HG03039 (cell line): ENCODE data around the gene SLITRK3.

ENCODE experiments used
- ATAC-seq: cut with Tn5 transposase; IDR thresholded peaks from one replicate; pipeline ENCODE4 v1.9.1; 2021; ENCODE audit warnings: mild to moderate bottlenecking, moderate library complexity; ENCODE audit not compliant: unreplicated experiment

The SLITRK3 gene, protein sequence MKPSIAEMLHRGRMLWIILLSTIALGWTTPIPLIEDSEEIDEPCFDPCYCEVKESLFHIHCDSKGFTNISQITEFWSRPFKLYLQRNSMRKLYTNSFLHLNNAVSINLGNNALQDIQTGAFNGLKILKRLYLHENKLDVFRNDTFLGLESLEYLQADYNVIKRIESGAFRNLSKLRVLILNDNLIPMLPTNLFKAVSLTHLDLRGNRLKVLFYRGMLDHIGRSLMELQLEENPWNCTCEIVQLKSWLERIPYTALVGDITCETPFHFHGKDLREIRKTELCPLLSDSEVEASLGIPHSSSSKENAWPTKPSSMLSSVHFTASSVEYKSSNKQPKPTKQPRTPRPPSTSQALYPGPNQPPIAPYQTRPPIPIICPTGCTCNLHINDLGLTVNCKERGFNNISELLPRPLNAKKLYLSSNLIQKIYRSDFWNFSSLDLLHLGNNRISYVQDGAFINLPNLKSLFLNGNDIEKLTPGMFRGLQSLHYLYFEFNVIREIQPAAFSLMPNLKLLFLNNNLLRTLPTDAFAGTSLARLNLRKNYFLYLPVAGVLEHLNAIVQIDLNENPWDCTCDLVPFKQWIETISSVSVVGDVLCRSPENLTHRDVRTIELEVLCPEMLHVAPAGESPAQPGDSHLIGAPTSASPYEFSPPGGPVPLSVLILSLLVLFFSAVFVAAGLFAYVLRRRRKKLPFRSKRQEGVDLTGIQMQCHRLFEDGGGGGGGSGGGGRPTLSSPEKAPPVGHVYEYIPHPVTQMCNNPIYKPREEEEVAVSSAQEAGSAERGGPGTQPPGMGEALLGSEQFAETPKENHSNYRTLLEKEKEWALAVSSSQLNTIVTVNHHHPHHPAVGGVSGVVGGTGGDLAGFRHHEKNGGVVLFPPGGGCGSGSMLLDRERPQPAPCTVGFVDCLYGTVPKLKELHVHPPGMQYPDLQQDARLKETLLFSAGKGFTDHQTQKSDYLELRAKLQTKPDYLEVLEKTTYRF

DNA sequence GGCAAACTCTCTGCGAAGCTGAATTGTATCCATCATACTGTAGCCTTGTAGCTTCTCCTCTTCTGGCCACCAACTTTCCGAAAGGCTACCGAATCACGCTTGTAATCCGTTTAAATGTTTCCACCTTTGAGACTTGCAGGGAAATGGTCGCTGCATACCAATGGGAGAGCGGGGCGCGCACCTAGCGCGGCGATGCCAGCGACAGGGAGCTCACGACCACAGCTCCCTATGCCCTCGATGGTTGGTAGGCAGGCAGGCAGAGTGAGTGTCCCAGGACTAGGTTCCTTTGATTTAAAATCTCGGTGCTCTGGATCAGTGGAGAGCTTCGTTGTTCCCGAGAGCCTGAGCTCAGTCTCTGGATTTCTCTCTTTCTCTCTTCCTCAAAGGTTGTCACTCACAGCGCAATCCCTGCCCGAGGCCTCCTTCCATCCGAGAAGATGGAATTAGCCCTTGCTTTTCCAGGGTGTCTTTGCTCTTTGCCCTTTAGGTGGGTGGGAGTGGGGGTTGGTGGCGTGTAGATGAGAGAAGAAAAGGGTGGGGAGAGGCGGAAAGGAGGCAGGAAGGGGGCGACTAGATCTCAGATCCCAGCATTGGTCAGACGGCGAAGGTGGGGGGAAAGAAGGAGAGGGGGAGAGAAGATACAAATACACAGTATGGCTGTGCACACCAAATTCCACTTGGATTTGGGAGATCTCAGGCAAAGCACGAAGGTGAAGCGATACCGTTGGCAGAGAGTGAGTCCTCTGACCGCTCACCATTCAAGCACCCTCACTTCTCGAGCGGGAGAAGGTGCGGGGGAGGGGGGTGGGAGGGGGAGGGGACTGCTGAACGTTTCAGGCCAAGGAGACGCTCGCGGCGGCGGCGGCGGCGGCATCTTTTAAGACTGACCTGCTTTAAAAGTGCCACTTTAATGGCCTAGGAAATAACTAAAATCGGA is at the start of gene SLITRK3:
Gene SLITRK3, minus strand, starts transcription at position 745 of the 937 bp plus-strand sequence. CDS start 5,554 bp downstream, outside the sequence.
- no peak for ATAC-seq

DNA sequence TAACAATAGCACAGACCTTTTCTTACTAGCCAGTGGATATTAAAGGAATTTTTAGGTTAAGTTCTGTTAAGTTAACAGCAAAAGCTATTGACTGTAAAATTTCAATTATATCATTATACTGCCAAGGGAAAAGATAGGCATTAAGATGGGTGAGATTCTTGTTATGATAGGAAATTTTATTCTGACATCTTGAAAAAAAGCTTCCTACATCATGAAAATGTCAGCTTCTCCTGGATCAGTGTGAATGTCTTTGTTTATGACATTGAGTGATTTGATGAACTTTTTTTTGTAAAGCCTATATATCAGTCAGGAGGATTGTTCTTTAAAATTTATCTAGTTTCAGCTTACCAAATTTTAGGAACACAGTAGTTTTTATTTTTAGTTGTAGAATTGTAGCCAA is 47.4 kb upstream of the SLITRK3 start:
- ATAC-seq = no peak

DNA sequence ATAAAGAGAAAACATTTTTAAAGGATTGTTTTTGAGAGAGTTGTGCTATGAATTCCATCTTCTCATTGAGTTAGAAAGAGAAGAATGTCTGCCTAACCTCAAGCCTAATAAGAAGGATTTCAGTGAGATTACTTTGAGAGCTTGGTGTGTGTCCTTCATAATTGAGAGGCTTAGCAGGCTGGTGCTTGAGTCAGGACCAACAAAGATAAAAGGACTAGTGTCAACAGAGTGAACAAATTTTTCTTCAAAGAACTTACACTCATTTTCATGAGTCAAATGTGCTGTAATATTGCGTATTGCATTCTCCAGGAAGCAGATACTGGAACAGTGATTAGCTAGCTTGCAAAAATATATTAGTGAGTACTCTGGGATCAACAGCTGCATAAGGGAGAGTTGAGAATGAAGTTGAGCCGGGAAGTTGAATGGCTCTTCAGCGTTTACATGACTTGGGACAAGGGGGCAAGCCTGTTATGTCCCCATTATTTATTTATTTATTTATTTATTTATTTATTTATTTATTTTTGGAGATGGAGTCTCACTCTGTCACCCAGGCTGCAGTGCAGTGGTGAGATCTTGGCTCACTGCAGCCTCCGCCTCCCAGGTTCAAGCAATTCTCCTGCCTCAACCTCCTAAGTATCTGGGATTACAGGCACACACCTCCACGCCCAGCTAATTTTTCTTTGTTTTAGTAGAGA is 37.5 kb upstream of the SLITRK3 start:
- no peak for ATAC-seq

DNA sequence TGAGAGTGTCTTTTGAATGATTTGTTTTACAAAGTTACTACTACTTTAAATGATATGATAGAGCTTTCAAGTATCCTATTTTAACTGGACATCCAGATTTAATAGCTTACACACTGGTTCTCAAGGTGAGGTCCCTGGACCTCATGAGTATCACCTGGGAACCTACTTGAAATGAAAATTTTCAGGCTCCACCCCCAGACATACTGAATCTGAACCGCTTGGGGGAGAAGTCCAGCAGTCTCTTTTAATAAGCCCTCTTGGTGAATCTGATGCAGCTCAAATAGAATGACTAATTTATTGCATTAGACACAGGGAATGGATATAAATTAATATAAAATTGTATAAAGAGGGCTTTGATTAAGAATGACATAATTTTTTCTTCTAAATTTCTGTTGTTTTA is 29.4 kb upstream of the SLITRK3 start:
- ATAC-seq = no peak

DNA sequence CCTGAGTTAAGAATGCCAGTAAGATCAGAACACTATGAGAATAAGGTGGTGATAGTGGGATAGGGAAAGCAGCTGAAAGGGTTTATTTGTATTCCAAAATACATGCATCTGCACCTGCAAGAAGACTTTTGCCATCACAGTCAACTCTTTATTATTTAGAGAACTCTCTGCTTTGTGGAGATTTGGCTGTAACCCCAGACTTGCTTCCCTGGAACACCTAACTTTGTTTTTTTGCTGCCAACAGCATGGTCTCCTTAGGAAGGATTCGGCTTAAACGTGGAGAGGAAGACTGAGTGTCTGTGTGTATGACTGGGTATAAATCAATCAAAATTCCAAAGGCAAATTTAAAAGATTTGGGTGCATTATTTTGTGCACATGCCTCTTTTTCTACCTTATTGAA is 21.6 kb upstream of the SLITRK3 start:
- ATAC-seq = no peak

DNA sequence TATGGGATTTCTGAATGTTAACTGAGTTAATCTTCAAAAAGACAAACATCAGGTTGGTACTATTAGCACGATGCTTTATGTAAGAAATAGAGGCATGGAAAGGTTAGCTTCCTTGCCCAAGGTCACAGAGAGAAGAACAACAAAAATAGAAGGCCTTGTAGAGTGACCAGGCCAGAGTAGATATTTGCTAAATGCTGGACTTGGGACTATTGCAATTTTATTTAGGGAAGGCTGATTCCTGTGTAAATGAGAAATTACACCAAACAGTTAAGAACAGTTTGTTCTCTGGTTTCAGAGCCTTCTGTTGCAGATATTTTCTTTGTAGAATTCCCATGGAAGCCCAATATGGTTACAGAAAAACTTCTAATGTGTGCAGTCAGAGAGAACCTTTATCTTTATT is 16.4 kb upstream of the SLITRK3 start:
- no peak for ATAC-seq

DNA sequence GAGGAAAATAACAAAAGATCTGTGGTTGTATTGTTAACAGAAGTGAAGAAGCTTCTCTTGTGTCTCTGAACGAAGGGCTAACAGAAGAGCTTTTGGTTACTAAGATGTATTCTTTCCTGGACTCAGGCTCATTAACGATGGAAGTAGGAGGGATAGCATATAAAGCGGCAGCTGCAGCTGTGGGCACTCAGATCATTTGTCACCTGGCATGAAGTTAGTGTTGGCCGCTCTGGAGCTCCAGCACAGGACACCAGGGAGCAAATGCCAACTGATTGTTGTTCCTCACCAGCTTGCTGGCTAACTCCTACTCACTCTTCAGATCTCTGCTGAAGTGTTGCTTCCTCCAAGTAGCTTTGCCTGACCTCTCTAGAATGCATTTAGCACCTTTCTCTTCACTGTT is 15.5 kb upstream of the SLITRK3 start:
- ATAC-seq = no peak

DNA sequence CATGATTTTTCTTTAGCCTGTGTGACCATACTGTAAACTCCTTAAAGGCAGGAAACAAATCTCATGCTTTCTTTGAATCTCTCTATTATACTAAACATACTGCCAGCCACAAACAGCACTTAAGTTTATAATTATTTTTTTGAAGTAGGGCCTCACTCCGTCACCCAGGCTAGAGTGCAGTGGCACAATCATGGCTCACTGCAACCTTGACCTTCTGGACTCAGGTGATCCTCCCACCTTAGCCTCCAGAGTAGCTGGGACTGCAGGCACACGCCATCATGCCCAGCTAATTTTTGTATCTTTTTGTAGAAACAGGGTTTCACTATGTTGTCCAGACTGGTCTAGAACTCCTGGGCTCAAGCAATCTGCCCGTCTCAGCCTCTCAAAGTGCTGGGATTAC is 14.5 kb upstream of the SLITRK3 start:
- no peak for ATAC-seq

DNA sequence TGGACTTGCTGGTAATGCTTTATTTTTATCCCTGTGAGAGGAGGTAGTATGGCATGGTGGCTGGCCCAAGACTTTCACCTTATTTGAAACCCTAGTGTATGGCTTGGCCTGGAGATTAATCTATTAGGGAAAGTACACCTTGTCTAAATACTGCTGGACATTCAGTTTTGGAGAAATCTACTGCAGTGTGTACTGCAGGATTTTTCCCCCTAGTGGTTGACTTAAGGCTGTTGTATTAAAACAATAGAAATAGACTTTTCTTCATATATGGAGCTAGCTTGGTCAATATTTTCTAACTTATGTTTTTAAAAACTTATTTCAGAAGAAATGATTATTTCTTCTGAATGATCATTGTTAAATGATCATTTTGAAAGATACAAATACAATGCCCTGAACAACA is 13.9 kb upstream of the SLITRK3 start:
- ATAC-seq = no peak

DNA sequence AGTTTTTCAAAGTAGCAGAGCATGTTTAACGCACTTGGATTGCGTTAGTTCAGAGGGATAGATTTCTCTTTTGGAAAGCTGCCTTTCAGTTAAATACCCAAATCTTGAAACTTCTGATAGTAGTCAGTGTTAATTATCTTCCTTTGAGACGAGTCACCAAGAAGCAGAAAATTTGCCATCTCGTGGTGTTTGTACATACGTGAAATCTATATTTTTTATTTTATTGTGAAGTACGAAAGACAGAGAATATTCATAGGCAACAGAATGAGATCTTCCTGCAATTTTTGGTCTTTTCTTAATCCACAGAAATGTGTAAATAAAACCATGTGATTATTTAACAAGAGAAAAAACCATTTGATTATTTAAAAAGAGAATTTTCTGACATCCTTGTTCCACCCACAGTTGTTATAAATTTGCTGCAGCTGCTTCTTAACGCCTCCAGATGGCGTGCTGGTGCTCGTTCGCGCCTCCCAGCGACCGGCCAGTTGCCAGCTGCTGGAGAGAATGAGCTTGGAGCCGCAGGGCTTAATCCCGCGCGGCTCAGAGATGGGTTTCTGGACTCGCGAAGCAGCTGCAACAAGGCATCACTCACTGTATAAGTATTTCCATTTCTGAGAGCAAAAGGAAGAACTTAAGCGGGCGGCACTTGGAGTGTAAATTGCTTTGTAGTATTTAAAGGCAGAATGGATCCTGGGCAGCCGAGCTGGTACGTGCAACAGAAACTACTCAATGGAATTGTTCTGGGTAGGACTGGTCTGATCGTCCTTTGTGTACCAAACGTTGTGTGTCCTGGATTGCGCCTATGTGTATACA is 10.5 kb upstream of the SLITRK3 start:
- peak; percentile 97 for ATAC-seq

DNA sequence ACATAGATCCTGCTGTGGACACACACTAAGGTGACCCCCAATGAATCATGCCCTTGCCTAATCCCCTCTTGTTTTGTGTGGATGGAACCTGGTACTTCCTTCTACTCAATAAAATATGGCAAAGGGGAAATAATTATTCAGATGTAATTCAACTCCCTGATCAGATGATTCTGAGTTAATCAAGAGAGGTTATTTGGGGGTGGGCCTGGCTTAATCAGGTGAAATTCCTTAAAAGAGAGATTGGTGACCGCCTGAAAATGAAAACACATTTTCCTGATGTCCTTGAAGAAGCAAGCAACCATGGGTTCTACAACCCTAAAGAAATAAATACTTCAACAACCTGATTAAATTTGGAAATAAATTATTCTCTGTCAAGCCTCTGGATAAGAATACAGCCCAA is 8.3 kb upstream of the SLITRK3 start:
- no peak for ATAC-seq

DNA sequence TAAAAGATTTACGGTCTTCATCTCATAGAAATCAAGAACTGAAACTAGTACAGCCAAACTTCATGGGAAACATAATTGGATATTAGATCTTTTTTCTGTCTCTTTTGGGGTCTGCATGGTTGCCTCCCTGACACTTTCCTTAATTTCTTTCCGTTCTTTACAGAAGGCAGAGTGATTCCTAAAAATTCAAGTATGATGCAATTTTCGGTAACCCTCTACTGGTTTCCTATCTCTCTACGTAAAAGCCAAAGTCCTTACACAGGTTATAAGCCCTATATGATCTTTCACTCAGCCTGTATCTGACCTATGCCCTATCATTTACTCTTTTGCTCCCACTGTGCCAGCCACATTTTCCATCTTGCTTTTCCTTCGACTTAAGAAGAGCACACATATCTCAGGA is 6.8 kb upstream of the SLITRK3 start:
- no peak for ATAC-seq

DNA sequence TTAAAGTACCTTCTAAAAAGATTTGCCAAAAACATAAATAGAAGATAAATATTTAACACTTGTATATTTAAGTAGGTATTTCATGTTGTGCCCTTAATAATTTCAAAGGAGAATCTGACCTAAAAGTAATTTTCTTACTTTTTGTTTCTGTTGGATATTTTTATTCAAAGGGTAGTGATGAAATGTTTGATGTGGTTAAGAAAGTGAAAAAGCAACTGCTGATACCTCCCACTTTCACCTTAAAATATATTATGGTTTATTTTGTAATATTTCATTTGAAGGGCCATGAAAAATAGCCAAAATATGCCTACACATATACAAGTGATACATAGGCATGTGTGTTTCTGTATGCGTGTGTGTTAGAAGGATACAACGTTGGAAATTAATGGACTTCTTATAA is 5.8 kb upstream of the SLITRK3 start:
- no peak for ATAC-seq

DNA sequence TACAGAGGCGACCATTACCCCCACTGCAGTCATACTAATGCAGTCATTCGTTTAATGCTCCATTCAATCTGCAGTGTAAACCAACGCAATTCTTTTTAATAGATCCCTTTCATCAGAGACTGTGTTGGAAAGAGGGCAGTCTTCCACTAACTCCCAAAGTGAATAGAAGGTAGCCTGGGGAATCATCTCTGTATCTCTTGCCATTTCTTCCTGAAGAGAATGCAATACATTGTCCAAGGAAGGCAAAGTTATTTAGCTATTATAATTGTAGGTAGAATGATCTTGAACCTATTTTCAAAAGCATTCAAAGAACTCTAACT is 1.3 kb upstream of the SLITRK3 start:
- no peak for ATAC-seq

DNA sequence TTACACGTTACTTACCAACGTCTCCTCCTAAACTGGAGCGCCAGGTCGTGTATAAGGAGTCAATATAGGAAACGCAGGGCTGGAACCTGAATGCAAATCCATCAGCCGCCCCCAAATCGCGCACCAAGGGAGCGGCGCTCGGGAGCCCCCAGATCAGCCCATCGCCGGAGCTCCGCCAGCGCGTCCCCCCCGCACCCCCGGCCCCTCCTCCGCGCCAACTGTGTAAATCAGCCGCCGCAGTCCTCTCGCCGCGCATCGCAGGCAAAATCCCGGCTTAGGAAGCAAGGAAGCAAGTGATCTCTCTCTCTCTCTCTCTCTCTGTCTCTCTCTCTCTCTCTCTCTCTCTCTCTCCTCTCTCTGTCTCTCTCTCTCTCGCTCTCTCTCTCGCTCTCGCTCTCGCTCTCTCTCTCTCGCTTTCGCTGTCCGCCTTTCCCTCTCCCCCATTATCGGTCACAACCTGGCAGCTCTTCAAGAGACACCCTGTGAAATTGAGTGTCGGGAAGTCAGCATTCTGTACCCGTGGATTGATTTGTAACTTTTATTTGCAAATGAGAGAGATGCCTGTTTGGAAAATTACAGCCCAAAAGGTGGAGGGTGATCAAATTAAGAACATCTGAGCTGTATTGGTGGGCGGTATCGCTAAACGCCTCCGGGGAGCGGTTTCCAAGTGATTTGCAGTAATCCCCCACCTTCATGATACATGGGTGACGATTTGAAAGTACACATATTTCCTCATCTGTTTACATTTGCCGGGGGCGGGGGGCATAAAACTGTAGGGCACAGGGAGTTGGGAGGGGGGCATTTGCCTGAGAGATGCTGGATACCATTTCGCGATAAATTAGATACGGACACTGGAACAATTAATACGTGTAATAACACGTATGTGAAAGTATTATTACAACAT is 645 bp upstream of the SLITRK3 start:
- no peak for ATAC-seq

DNA sequence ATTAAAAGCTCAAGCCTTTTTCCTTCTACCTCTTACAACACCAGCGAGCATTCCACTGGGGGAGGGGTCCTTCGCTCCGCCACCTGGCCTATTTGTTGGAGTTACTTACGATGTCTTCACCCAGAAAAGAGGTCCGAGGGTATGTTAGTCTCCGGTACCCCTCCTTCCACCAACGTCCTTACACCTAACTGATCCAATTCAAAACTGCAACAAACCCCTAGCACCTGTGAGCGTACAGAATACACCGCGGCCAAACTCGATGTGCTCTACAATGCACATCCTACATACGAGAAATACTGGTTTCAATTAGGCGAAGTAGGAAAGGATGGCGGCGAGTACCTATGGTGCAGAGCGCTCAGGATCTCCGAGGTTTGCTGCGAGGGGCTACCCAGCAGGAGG is 944 bp downstream of the SLITRK3 start:
- ATAC-seq = no peak

DNA sequence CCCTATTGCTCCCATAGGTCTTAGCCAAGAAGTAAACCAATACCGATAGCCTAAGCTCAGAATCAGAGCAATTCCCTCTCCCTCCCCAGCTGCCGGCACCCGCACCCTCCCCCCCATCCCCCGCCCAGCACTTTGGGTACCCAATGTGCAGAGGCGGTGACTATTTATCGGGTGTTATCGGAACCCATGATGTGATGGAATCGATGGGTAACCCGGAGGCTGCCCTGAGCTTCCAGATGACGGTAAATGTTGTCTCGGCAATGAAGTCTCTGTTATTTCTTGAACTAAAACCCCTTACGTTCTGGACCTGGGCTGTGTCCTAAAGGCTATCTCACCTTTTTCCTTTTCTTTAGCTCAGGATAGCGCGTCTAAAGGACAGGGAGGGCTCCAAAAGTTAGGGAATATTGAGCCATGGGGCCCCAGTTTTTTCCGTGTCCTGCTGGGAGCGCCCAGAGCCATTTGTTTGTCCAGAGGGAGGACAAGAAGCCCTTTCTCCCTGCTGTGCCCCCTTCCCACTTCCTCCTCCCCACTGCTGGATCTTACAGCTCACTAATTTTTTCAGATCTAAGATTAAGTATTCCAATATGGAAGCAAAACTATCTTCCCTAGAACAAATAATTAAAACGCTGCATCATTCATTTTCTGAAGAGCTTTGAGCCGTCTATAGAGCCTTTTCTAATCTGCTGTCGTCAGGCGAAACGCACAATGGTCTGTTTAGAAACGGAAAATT is 1.5 kb downstream of the SLITRK3 start:
- ATAC-seq = no peak
